Liver (tissue), 3 donors: ENCODE results near the gene ACOXL.

Source experiments
- CTCF ChIP-seq: fragments of 150-350 bp; IDR thresholded peaks from 2 replicates; pipeline ENCODE4 v1.5.1; 2017; ENCODE audit warnings: improper control_type of control experiment, low read depth, low read length; ENCODE audit not compliant: missing input control
- RXRA ChIP-seq, 2 donors: IDR thresholded peaks; 2 replicates each; pipeline ENCODE4 v1.6.1; 2017 to 2018; ENCODE audit warnings: antibody characterized with exemption in 2 of 2, mild to moderate bottlenecking in 1 of 2
- donor health status: healthy.
- donor health status: healthy.

GRCh38 chr2:111159641-111160040, 427.3 kb downstream of the ACOXL start:
- TF ChIP-seq CTCF (no peak), RXRA (IDR thresholded peaks at IDR 0.05) (no peak)
